ENCODE measurements around the gene PANX2. TPM values are rescaled to one million over a fixed set of nuclear protein-coding genes. Genes with fewer than 3 reads are reported as not detected.
A peak's percentile ranks its signal among the peaks of the same experiment; 100 is the strongest.

The PANX2 gene
- 1 to 10 TPM in 1 of 2 donors, under 1 TPM in 1; 0.67 to 1.7 TPM for total RNA-seq

- no peaks in the 10 kb centered on the region for H3K36me3 ChIP-seq
- peak within 1 kb of the TSS; percentile 40 to 56 for H3K4me3 ChIP-seq
- TF ChIP-seq CTCF (IDR thresholded peaks at IDR 0.05), result no peak
- H3K27me3 ChIP-seq, result no peaks in the 10 kb centered on the region
- no peak for DNase-seq (ENCODE audit: low spot score)
- H3K4me1 ChIP-seq, result peaks cover 0 to 22% of the 10 kb centered on the region in 2 donors
- no peaks in the 10 kb centered on the region for H3K9me3 ChIP-seq
- no peak within 1 kb of the TSS for H3K27ac ChIP-seq
Observed at GRCh38 chr22:50170453-50171318, at the start of gene PANX2. Gene PANX2, plus strand, starts transcription at chr22:50170731. Its CDS starts 0 bp downstream, at chr22:50170731.

GRCh38 chr22:50121202-50121740 lies 49.3 kb upstream of the PANX2 start:
- H3K27ac ChIP-seq, result no peak overlapping the region
- H3K36me3 ChIP-seq, result no peaks in the 10 kb centered on the region
- peaks cover 0 to 24% of the 10 kb centered on the region in 2 donors for H3K9me3 ChIP-seq
- H3K4me1 ChIP-seq, result peaks cover 0 to 11% of the 10 kb centered on the region in 2 donors
- H3K4me3 ChIP-seq, result no peak overlapping the region
- no peaks in the 10 kb centered on the region for H3K27me3 ChIP-seq
- no peak for DNase-seq (ENCODE audit: low spot score)
- no peak for TF ChIP-seq CTCF (IDR thresholded peaks at IDR 0.05)

GRCh38 chr22:50123119-50123518 lies 47.4 kb upstream of the PANX2 start:
- peaks cover 0 to 11% of the 10 kb centered on the region in 2 donors for H3K4me1 ChIP-seq
- H3K4me3 ChIP-seq, result no peak overlapping the region
- H3K36me3 ChIP-seq, result no peaks in the 10 kb centered on the region
- H3K9me3 ChIP-seq, result peaks cover 0 to 24% of the 10 kb centered on the region in 2 donors
- DNase-seq (ENCODE audit: low spot score), result no peak
- no peaks in the 10 kb centered on the region for H3K27me3 ChIP-seq
- TF ChIP-seq CTCF (IDR thresholded peaks at IDR 0.05), result no peak
- H3K27ac ChIP-seq, result no peak overlapping the region

GRCh38 chr22:50125029-50125428 lies 45.5 kb upstream of the PANX2 start:
- Histone ChIP-seq H3K9me3 (peaks cover 0 to 24% of the 10 kb centered on the region in 2 donors), H3K4me1 (no peaks in the 10 kb centered on the region), H3K36me3 (no peaks in the 10 kb centered on the region), H3K27me3 (no peaks in the 10 kb centered on the region), H3K27ac (no peak overlapping the region), H3K4me3 (no peak overlapping the region)
- no peak for DNase-seq (ENCODE audit: low spot score)
- no peak for TF ChIP-seq CTCF (IDR thresholded peaks at IDR 0.05)

GRCh38 chr22:50129121-50129736 lies 41.3 kb upstream of the PANX2 start:
- no peak for DNase-seq (ENCODE audit: low spot score)
- H3K9me3 ChIP-seq, result no peaks in the 10 kb centered on the region
- H3K27me3 ChIP-seq, result no peaks in the 10 kb centered on the region
- no peaks in the 10 kb centered on the region for H3K36me3 ChIP-seq
- TF ChIP-seq CTCF (IDR thresholded peaks at IDR 0.05), result no peak
- H3K4me1 ChIP-seq, result no peaks in the 10 kb centered on the region
- no peak overlapping the region for H3K4me3 ChIP-seq
- no peak overlapping the region for H3K27ac ChIP-seq

Measured in right atrium auricular region (tissue), 2 donors.